H9 (cell line): ENCODE results near the gene KCNH4. TPM values are rescaled to one million over a fixed set of nuclear protein-coding genes. Genes with fewer than 3 reads are reported as not detected.
A peak's percentile ranks its signal among the peaks of the same experiment; 100 is the strongest.

ENCODE experiments used
- DNase-seq: peaks from one replicate; pipeline ENCODE4 v3.0.0-alpha.2; 2017
- H2AFZ ChIP-seq: one replicate; pipeline ENCODE4 v1.6.1; 2013; ENCODE audit warnings: mild to moderate bottlenecking, low read length, control low read depth, moderate library complexity
- H2AK5ac ChIP-seq: 2 replicates; pipeline ENCODE4 v1.6.1; 2013; ENCODE audit warnings: low read length, control low read depth, mixed read lengths; ENCODE audit not compliant: insufficient read length
- H2BK120ac ChIP-seq: one replicate; pipeline ENCODE4 v1.6.1; 2013; ENCODE audit warnings: low read depth, mild to moderate bottlenecking, low read length, control low read depth, inconsistent platforms; ENCODE audit not compliant: poor library complexity, severe bottlenecking
- H2BK12ac ChIP-seq: 2 replicates; pipeline ENCODE4 v1.6.1; 2013; ENCODE audit warnings: low read length, control low read depth, mixed read lengths, low read depth; ENCODE audit not compliant: insufficient read length
- H2BK15ac ChIP-seq: 2 replicates; pipeline ENCODE4 v1.6.1; 2013; ENCODE audit warnings: low read depth, low read length, control low read depth
- H2BK20ac ChIP-seq: one replicate; pipeline ENCODE4 v1.6.1; 2013; ENCODE audit warnings: low read depth, mild to moderate bottlenecking, low read length, control low read depth, inconsistent platforms; ENCODE audit not compliant: poor library complexity, severe bottlenecking
- H2BK5ac ChIP-seq: 2 replicates; pipeline ENCODE4 v1.6.1; 2013; ENCODE audit warnings: low read length, control low read depth, mixed read lengths; ENCODE audit not compliant: insufficient read length
- H3K14ac ChIP-seq: 2 replicates; pipeline ENCODE4 v1.6.1; 2013; ENCODE audit warnings: low read length, control low read depth; ENCODE audit not compliant: insufficient read depth
- H3K18ac ChIP-seq: 2 replicates; pipeline ENCODE4 v1.6.1; 2013; ENCODE audit warnings: low read depth, mild to moderate bottlenecking, mixed read lengths, low read length, control low read depth; ENCODE audit not compliant: insufficient read length
- H3K23ac ChIP-seq: 2 replicates; pipeline ENCODE4 v1.6.1; 2013; ENCODE audit warnings: low read length, control low read depth, mixed read lengths, low read depth; ENCODE audit not compliant: insufficient read length
- H3K23me2 ChIP-seq: 2 replicates; pipeline ENCODE4 v1.6.1; 2013; ENCODE audit warnings: low read depth, mild to moderate bottlenecking, mixed read lengths, low read length, control low read depth; ENCODE audit not compliant: insufficient read length, poor library complexity, severe bottlenecking
- H3K27ac ChIP-seq: 2 replicates; pipeline ENCODE4 v1.5.1; 2013; ENCODE audit warnings: low read length, control low read depth, mixed read lengths, low read depth; ENCODE audit not compliant: insufficient read length
- H3K27me3 ChIP-seq: 2 replicates; pipeline ENCODE4 v1.6.1; 2013; ENCODE audit warnings: low read length, control low read depth, inconsistent platforms; ENCODE audit not compliant: insufficient read depth
- H3K4ac ChIP-seq: 2 replicates; pipeline ENCODE4 v1.6.1; 2013; ENCODE audit warnings: low read depth, mild to moderate bottlenecking, control low read depth, inconsistent platforms, low read length, moderate library complexity
- H3K4me1 ChIP-seq: 2 replicates; pipeline ENCODE4 v1.6.1; 2013; ENCODE audit warnings: low read length, control low read depth, inconsistent platforms; ENCODE audit not compliant: insufficient read depth
- H3K4me2 ChIP-seq: 2 replicates; pipeline ENCODE4 v1.6.1; 2013; ENCODE audit warnings: low read length, control low read depth, mixed read lengths; ENCODE audit not compliant: insufficient read length, insufficient read depth
- H3K56ac ChIP-seq: 2 replicates; pipeline ENCODE4 v1.6.1; 2013; ENCODE audit warnings: low read depth, mild to moderate bottlenecking, mixed read lengths, low read length, control low read depth; ENCODE audit not compliant: insufficient read length
- H3K79me1 ChIP-seq: 2 replicates; pipeline ENCODE4 v1.6.1; 2013; ENCODE audit warnings: low read depth, mild to moderate bottlenecking, moderate library complexity, low read length, control low read depth, inconsistent platforms; ENCODE audit not compliant: insufficient read depth, poor library complexity, severe bottlenecking
- H3K79me2 ChIP-seq: 2 replicates; pipeline ENCODE4 v1.6.1; 2013; ENCODE audit warnings: low read length, control low read depth, inconsistent platforms; ENCODE audit not compliant: insufficient read depth
- H3K9ac ChIP-seq: 2 replicates; pipeline ENCODE4 v1.6.1; 2013; ENCODE audit warnings: low read length, control low read depth, mixed read lengths; ENCODE audit not compliant: insufficient read length; ENCODE audit errors: extremely low read depth
- H3K9me3 ChIP-seq: one replicate; pipeline ENCODE4 v1.6.1; 2013; ENCODE audit warnings: low read depth, low read length, inconsistent platforms; ENCODE audit not compliant: control insufficient read depth
- H3T11ph ChIP-seq: one replicate; pipeline ENCODE4 v1.6.1; 2013; ENCODE audit warnings: mild to moderate bottlenecking, low read length, control low read depth, inconsistent platforms
- H4K20me1 ChIP-seq: one replicate; pipeline ENCODE4 v1.6.1; 2013; ENCODE audit not compliant: control insufficient read depth, insufficient read length, insufficient read depth
- H4K5ac ChIP-seq: 2 replicates; pipeline ENCODE4 v1.6.1; 2013; ENCODE audit warnings: low read depth, mild to moderate bottlenecking, mixed read lengths, low read length, control low read depth; ENCODE audit not compliant: insufficient read length
- H4K8ac ChIP-seq: replicated peaks from 2 replicates; pipeline ENCODE4 v1.6.1; 2013; ENCODE audit warnings: low read length, control low read depth, mixed read lengths, low read depth; ENCODE audit not compliant: insufficient read length
- H4K91ac ChIP-seq: 2 replicates; pipeline ENCODE4 v1.6.1; 2013; ENCODE audit warnings: low read depth, mild to moderate bottlenecking, moderate library complexity, mixed read lengths, low read length, control low read depth; ENCODE audit not compliant: insufficient read length
- H3K27ac Mint-ChIP-seq, 3 experiments: 2 replicates in 2 of 3; 3 replicates in 1 of 3; pipeline ENCODE4 v1.8.0; 2020 to 2021; ENCODE audit warnings: mixed read lengths in 3 of 3, mild to moderate bottlenecking in 1 of 3, moderate library complexity in 1 of 3
- H3K27me3 Mint-ChIP-seq: 2 replicates; pipeline ENCODE4 v1.8.0; 2021; ENCODE audit warnings: low read depth, mild to moderate bottlenecking, moderate library complexity, mixed read lengths
- H3K36me3 Mint-ChIP-seq, 3 experiments: 2 replicates in 2 of 3; 3 replicates in 1 of 3; pipeline ENCODE4 v1.8.0; 2020 to 2021; ENCODE audit warnings: low read depth in 3 of 3, mixed read lengths in 3 of 3; ENCODE audit not compliant: insufficient read depth in 1 of 3
- H3K4me1 Mint-ChIP-seq, 2 experiments: 2 replicates each; pipeline ENCODE4 v1.8.0; 2020; ENCODE audit warnings: mixed read lengths in 2 of 2
- H3K4me3 Mint-ChIP-seq, 2 experiments: 2 replicates in 1 of 2; 3 replicates in 1 of 2; pipeline ENCODE4 v1.8.0; 2020 to 2021; ENCODE audit warnings: mild to moderate bottlenecking in 2 of 2, mixed read lengths in 2 of 2, moderate library complexity in 1 of 2
- H3K9me3 Mint-ChIP-seq, 2 experiments: 2 replicates in 1 of 2; 3 replicates in 1 of 2; pipeline ENCODE4 v1.8.0; 2020; ENCODE audit warnings: mild to moderate bottlenecking in 2 of 2, mixed read lengths in 2 of 2, moderate library complexity in 1 of 2
- WGBS: extraction: QIAGEN DNeasy Blood & Tissue Kit; methylation state at CpG from one replicate; pipeline ENCODE4 v1.1.7; 2013; ENCODE audit warnings: missing lambda C conversion rate, low lambda C conversion rate, mixed read lengths; ENCODE audit not compliant: insufficient read length; ENCODE audit errors: extremely low coverage; 5-methylcytosine and 5-hydroxymethylcytosine counted together
- total RNA-seq: library from RNA; stranded (reverse); gene quantifications from 2 replicates; pipeline ENCODE4 v1.2.1, GENCODE V29; 2021
- TF ChIP-seq, protein P1 (sequence below): fragments of 200-600 bp; sonication (generic); conservative IDR thresholded peaks from 3 replicates; pipeline ENCODE4 v1.8.0; 2021; ENCODE audit warnings: antibody characterized with exemption, mild to moderate bottlenecking

KCNH4 gene
- total RNA-seq, 1 experiment from 2014 or later, result not detected

GRCh38 chr17:42129109-42129837, 51.7 kb downstream of the KCNH4 start:
- H3K27ac ChIP-seq, result no peak overlapping the region
- no peaks in the 10 kb centered on the region for H3K9me3 ChIP-seq
- Mint-ChIP-seq H3K4me3 (no peak overlapping the region), H3K27me3 (no peaks in the 10 kb centered on the region), H3K36me3 (peaks cover 20 to 66% (median 54%) of the 10 kb centered on the region in 3 experiments; a peak in 6 of 7 replicates), H3K27ac (peak overlapping the region in 1 of 3 experiments; percentile 24; a peak in 1 of 7 replicates), H3K4me1 (peaks cover 15% of the 10 kb centered on the region in 2 experiments), H3K9me3 (no peaks in the 10 kb centered on the region)
- H2AK5ac ChIP-seq, result no peak overlapping the region
- H4K20me1 ChIP-seq, result no peaks in the 10 kb centered on the region
- H2AFZ ChIP-seq, result no peak overlapping the region
- no peak overlapping the region for H2BK12ac ChIP-seq
- no peak overlapping the region for H4K5ac ChIP-seq
- no peak overlapping the region for H2BK5ac ChIP-seq
- TF ChIP-seq, protein P1, sequence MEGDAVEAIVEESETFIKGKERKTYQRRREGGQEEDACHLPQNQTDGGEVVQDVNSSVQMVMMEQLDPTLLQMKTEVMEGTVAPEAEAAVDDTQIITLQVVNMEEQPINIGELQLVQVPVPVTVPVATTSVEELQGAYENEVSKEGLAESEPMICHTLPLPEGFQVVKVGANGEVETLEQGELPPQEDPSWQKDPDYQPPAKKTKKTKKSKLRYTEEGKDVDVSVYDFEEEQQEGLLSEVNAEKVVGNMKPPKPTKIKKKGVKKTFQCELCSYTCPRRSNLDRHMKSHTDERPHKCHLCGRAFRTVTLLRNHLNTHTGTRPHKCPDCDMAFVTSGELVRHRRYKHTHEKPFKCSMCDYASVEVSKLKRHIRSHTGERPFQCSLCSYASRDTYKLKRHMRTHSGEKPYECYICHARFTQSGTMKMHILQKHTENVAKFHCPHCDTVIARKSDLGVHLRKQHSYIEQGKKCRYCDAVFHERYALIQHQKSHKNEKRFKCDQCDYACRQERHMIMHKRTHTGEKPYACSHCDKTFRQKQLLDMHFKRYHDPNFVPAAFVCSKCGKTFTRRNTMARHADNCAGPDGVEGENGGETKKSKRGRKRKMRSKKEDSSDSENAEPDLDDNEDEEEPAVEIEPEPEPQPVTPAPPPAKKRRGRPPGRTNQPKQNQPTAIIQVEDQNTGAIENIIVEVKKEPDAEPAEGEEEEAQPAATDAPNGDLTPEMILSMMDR, result no peak
- H3K14ac ChIP-seq, result no peak overlapping the region
- H3K23ac ChIP-seq, result no peak overlapping the region
- H2BK120ac ChIP-seq, result no peak overlapping the region
- no peak for DNase-seq
- no peak overlapping the region for H3K56ac ChIP-seq
- no CpG with 5 or more reads among the region's 8 CpGs for WGBS
- H2BK15ac ChIP-seq, result no peak overlapping the region
- H3K23me2 ChIP-seq, result no peaks in the 10 kb centered on the region
- no peak overlapping the region for H3K9ac ChIP-seq
- no peak overlapping the region for H3T11ph ChIP-seq
- no peak overlapping the region for H4K91ac ChIP-seq
- no peak overlapping the region for H3K18ac ChIP-seq
- H2BK20ac ChIP-seq, result no peak overlapping the region
- H3K4me2 ChIP-seq, result no peak overlapping the region
- H3K79me1 ChIP-seq, result peaks cover 3% of the 10 kb centered on the region
- H3K79me2 ChIP-seq, result peaks cover 2% of the 10 kb centered on the region; the same call in 1 of the 2 replicates
- no peak overlapping the region for H4K8ac ChIP-seq
- H3K27me3 ChIP-seq, result peaks cover 2% of the 10 kb centered on the region; the same call in 1 of the 2 replicates
- no peak overlapping the region for H3K4ac ChIP-seq
- no peaks in the 10 kb centered on the region for H3K4me1 ChIP-seq
